Measurements from ENCODE around the gene LONP2. TPM values are rescaled to one million over a fixed set of nuclear protein-coding genes. Genes with fewer than 3 reads are reported as not detected.

LONP2 gene
- total RNA-seq, 1 donor from 2014 or later = 69.5 TPM

- DNase-seq (ENCODE audit: extremely low spot score, unreplicated experiment) = no peak
- Mint-ChIP-seq H3K36me3 (ENCODE audit: unreplicated experiment) (no peaks in the 10 kb centered on the region), H3K4me1 (ENCODE audit: unreplicated experiment) (peaks cover 43% of the 10 kb centered on the region)
These were observed 140.6 kb downstream of the LONP2 start for GRCh38 chr16:48384520-48385252.

GRCh38 chr16:48385253-48386150 lies 141.4 kb downstream of the LONP2 start, which contains the start of gene SIAH1:
SIAH1 (minus strand) TSS chr16:48385413; CDS start chr16:48362428, 22,985 bp downstream.
- H3K4me1 Mint-ChIP-seq (ENCODE audit: unreplicated experiment) = peaks cover 39% of the 10 kb centered on the region
- H3K27ac Mint-ChIP-seq (ENCODE audit: unreplicated experiment) = peak within 1 kb of the TSS; percentile 95
- peak within 1 kb of the TSS; percentile 90 for H3K4me3 Mint-ChIP-seq (ENCODE audit: unreplicated experiment)
- H3K9me3 Mint-ChIP-seq (ENCODE audit: unreplicated experiment) = no peaks in the 10 kb centered on the region
- peak; percentile 95 for DNase-seq (ENCODE audit: extremely low spot score, unreplicated experiment)
- no peaks in the 10 kb centered on the region for H3K36me3 Mint-ChIP-seq (ENCODE audit: unreplicated experiment)
- no peak for TF ChIP-seq CTCF (IDR thresholded peaks at IDR 0.05)
- H3K27me3 Mint-ChIP-seq (ENCODE audit: unreplicated experiment) = no peaks in the 10 kb centered on the region

More at GRCh38 chr16:48384520-48385252, 140.6 kb downstream of the LONP2 start:
- Mint-ChIP-seq H3K9me3 (ENCODE audit: unreplicated experiment) (no peaks in the 10 kb centered on the region), H3K4me3 (ENCODE audit: unreplicated experiment) (peak overlapping the region; percentile 90), H3K27ac (ENCODE audit: unreplicated experiment) (peak overlapping the region; percentile 95), H3K27me3 (ENCODE audit: unreplicated experiment) (no peaks in the 10 kb centered on the region)
- no peak for TF ChIP-seq CTCF (IDR thresholded peaks at IDR 0.05)

GRCh38 chr16:48386559-48387312 lies 142.6 kb downstream of the LONP2 start:
- Mint-ChIP-seq H3K4me3 (ENCODE audit: unreplicated experiment) (no peak overlapping the region), H3K4me1 (ENCODE audit: unreplicated experiment) (peaks cover 28% of the 10 kb centered on the region), H3K36me3 (ENCODE audit: unreplicated experiment) (no peaks in the 10 kb centered on the region), H3K27me3 (ENCODE audit: unreplicated experiment) (no peaks in the 10 kb centered on the region), H3K27ac (ENCODE audit: unreplicated experiment) (no peak overlapping the region), H3K9me3 (ENCODE audit: unreplicated experiment) (no peaks in the 10 kb centered on the region)
- no peak for TF ChIP-seq CTCF (IDR thresholded peaks at IDR 0.05)
- no peak for DNase-seq (ENCODE audit: extremely low spot score, unreplicated experiment)

GRCh38 chr16:48392407-48392806 lies 148.3 kb downstream of the LONP2 start:
- DNase-seq (ENCODE audit: extremely low spot score, unreplicated experiment) = no peak
- Mint-ChIP-seq H3K27me3 (ENCODE audit: unreplicated experiment) (no peaks in the 10 kb centered on the region), H3K4me3 (ENCODE audit: unreplicated experiment) (no peak overlapping the region), H3K27ac (ENCODE audit: unreplicated experiment) (no peak overlapping the region), H3K36me3 (ENCODE audit: unreplicated experiment) (no peaks in the 10 kb centered on the region), H3K4me1 (ENCODE audit: unreplicated experiment) (no peaks in the 10 kb centered on the region), H3K9me3 (ENCODE audit: unreplicated experiment) (no peaks in the 10 kb centered on the region)
- no peak for TF ChIP-seq CTCF (IDR thresholded peaks at IDR 0.05)
